HPDE6-E6E7 (cell line): ENCODE results near the gene MAGI2.
"Not testable (repeated sequence)": the region's sequence is repeated elsewhere in the genome, so short reads cannot be mapped to it uniquely, and the experiment has no call there.

Experiments
- DNase-seq: peaks from one replicate; pipeline ENCODE4 v3.0.0; 2011; ENCODE audit warnings: missing footprints; ENCODE audit errors: extremely low spot score

MAGI2 gene

GRCh38 chr7:78355834-78356233 lies 1097.6 kb downstream of the MAGI2 start:
- no peak for DNase-seq

DNA sequence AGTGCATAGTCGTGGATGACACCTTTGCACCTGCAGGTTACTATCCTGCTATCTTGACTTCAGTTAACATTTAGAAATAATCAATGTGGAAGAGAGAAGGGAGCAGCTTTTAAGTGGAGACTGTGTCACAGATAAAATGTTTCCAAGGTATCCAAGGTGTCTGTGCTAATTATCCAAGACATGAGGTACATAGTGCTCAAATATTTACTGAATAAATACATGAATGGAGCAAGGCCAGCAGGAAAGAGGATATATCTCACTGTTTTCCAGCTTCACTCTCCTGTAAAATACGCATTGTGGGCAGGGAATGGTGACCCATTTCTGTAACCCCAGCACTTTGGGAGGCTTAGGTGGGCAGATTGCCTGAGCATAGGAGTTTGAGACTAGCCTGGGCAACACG lies 1102.5 kb downstream of the MAGI2 start:
- no peak for DNase-seq

- DNase-seq: no peak
These were observed 1103.1 kb downstream of the MAGI2 start for GRCh38 chr7:78350391-78350790.

- no peak for DNase-seq
These were observed 1106.6 kb downstream of the MAGI2 start for GRCh38 chr7:78346827-78347226.

DNA sequence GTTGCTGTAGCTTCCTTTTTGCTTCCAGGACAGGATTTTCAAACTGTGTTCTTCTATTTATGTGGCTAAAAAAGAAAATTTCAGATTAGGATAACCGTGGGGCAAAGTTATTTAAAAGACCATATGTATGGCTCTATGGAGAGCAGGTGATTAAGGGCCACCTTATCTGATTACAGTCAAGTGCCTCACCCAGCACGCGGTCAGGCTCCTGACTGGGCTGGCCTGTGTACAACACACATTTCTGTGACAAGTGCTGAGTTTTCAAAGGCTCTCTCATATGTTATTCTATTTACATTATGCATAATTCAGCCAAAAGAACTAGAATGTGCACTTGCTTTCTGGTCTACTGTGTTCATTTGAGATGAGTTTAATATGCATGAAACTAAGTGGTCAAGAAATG lies 1107.5 kb downstream of the MAGI2 start:
- no peak for DNase-seq

GRCh38 chr7:78345293-78345911 lies 1108.1 kb downstream of the MAGI2 start:
- no peak for DNase-seq

DNA sequence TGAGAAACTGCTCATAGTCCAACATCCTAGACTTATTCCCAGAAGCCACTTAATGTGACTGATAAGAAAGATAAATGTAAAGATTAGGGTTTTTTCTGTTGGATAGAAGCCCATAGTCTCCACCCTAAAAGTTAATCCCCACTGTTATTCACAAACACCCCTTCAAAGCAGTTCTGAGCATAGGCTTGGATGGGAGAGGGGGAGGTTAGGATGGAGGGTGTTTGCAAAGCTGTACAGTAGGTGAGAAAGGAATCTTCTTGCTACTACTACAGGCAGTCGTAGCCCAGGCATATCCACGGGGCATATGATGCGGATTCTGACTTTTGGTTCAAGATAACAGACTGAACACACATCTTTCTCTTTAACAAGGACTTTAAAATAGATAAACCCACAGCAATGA lies 1119.0 kb downstream of the MAGI2 start:
- no peak for DNase-seq

GRCh38 chr7:78333530-78334425 lies 1119.7 kb downstream of the MAGI2 start:
- DNase-seq: no peak

- DNase-seq: no peak
These were observed 1124.3 kb downstream of the MAGI2 start for GRCh38 chr7:78329001-78329655.

DNA sequence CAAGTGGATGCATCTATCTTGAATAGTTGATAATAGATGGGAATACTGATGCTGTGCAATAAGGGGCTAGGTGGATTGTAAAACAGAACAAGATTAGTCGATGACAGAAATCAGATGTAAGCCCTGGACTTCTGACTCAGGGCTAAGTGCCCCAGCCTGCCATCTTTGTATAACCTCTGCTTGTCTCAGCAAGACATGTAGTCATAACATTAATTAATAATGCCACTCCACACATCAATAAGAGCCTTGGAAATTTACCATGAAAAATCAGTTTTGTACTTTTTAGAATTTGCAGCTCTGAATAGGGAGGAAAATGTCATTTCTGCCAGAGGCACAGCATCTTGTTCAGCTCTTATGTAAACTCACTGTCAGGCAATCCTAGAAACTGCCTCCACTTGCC lies 1125.7 kb downstream of the MAGI2 start:
- no peak for DNase-seq

DNA sequence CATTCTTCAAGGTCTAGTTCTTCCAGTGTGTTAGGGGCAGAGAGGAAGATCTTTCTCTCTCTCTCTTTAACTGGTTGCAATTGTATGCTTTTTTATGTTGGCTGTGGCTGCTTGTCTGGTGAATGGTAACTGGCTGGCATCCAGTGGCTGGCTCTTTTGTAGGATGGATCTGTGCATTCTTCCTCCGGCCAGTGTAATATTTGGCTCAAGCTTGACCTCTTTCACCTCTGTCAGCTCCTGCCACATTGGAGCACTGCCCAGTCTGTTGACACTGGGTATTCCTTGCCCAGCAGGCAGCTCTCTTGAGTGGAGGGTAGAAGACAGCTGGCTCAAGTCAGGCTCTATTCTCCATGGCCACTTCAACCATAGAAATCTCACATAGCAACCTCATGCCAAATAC lies 1126.6 kb downstream of the MAGI2 start:
- no peak for DNase-seq

GRCh38 chr7:78326189-78326588 lies 1127.3 kb downstream of the MAGI2 start:
- no peak for DNase-seq

DNA sequence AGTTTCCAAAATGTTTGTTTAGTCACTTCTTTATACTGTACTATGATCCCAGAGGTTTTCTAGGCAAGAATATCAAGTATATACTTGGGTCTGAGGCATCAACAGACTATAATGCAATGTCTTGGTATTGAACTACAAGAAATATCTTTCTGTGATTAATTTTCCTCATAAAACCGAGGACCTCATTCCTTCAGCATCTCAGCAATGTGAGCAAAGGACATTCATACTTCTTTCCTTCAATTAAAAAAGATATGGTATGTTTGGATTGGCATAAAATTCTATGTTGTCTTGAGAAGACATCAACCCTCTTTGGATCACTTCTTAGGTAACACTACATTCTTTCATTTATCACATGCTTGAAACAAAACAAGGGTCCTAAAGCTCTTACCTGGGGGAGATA lies 1130.3 kb downstream of the MAGI2 start:
- DNase-seq: no peak

DNA sequence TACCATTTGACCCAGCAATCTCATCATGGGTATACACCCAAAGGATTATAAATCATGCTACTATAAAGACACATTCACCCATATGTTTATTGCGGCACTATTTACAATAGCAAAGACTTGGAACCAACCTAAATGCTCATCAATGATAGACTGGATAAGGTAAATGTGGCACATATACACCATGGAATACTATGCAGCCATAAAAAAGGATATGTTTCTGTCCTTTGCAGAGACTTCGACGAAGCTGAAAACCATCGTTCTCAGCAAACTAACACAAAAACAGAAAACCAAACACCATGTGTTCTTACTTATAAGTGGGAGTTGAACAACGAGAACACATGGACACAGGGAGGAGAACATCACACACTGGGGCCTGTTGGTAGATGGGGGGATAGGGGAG lies 1131.2 kb downstream of the MAGI2 start:
- not testable (repeated sequence) for DNase-seq

DNA sequence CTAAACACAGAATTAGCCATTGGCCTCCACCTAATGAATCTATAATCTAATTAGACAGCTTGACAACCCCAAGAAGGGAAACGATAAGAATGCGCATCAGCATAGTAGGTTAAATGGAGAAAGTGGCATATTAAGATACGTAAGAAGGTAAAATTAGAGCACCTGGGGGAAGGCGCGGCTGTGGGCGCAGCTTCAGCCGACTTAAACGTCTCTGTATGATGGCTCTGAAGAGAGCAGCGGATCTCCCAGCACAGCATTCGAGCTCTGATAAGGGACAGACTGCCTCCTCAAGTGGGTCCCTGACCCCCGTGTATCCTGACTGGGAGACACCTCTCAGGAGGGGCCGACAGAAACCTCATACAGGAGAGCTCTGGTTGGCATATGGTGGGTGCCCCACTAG lies 1136.1 kb downstream of the MAGI2 start:
- DNase-seq: no peak

DNA sequence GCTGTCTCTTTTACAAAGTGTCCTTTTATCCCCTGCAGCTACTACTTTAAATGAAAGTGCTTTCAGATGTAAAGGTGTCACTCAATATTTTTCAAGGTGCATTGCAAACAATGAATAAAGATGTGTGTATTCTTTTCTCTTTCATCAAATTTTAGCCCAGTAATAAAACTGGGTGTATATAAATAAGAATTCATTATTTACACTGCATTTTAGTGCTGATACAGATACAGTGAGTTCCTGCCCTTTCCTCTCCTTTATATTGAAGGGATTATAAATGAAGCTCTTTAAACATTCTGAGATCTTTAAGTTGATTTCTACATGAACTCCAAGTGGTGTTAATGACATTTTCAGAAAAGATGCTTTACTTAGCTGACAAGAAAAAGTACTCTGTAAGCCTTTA lies 1137.4 kb downstream of the MAGI2 start:
- no peak for DNase-seq

GRCh38 chr7:78315119-78315518 lies 1138.3 kb downstream of the MAGI2 start:
- DNase-seq: no peak

GRCh38 chr7:78311181-78311580 lies 1142.3 kb downstream of the MAGI2 start:
- DNase-seq: no peak

- no peak for DNase-seq
These were observed 1145.6 kb downstream of the MAGI2 start for GRCh38 chr7:78307892-78308291.

DNA sequence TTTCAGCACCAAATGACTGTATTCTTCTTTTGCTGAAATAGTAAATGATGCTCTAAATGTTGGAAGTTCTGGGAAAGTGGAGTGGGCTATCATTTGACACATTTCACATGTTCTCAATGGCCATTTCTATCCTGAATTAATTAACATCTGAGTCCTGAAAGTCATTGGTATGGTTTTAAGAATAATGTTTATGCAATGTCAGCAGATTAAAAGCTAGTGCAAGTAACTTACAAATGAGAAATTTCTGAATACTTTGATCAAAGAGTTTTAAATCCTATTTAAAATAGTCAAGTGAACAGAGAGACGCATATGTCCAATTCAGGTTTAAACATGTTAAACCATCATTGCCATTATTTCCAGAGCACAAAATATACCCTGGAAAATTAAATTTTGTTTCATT lies 1146.8 kb downstream of the MAGI2 start:
- DNase-seq: no peak

DNA sequence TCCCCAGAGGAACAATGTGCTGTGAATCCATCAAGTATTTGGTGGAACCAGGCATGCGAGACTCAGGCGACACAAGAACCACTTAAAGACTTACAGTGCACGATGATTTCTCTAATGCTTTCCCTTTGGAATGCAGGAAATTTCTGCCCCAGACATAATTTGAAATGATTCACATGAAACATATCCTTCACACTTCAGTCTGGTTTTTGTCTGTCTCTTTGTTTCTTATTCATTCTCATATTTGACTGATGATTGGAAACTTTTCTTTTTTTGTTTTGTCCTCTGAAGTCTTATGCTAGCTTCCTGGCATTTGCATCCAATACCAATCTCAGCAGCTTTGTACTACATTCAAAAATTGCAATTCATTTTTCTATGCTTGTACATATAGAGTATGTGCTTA lies 1152.1 kb downstream of the MAGI2 start:
- DNase-seq: no peak

- no peak for DNase-seq
These were observed 1154.4 kb downstream of the MAGI2 start for GRCh38 chr7:78299088-78299487.
